Colonic mucosa (tissue), 4 donors: ENCODE data around the gene GALNT9. TPM values are rescaled to one million over a fixed set of nuclear protein-coding genes. Genes with fewer than 3 reads are reported as not detected.

Source experiments
- DNase-seq: peaks from one replicate; pipeline ENCODE4 v3.0.0-alpha.2; 2020
- H3K27ac ChIP-seq: fragments of 200-600 bp; one replicate; pipeline ENCODE4 v1.8.0; 2021
- H3K27me3 ChIP-seq: fragments of 200-600 bp; one replicate; pipeline ENCODE4 v1.8.0; 2021
- H3K36me3 ChIP-seq: fragments of 200-600 bp; one replicate; pipeline ENCODE4 v1.8.0; 2021
- H3K4me1 ChIP-seq: fragments of 200-600 bp; one replicate; pipeline ENCODE4 v1.8.0; 2021; ENCODE audit warnings: mild to moderate bottlenecking
- H3K4me3 ChIP-seq: fragments of 200-600 bp; one replicate; pipeline ENCODE4 v1.8.0; 2021
- H3K9ac ChIP-seq, 2 donors: one replicate each; pipeline ENCODE4 v1.7.0; 2013; ENCODE audit warnings: control low read depth in 2 of 2, low read depth in 2 of 2, low read length in 2 of 2
- H3K9me3 ChIP-seq: fragments of 200-600 bp; one replicate; pipeline ENCODE4 v1.8.0; 2021
- CTCF ChIP-seq: fragments of 200-600 bp; IDR thresholded peaks from one replicate; pipeline ENCODE4 v1.8.0; 2022; ENCODE audit warnings: antibody characterized with exemption, mild to moderate bottlenecking
- intact Hi-C: fragments of 100-400 bp; cut with DNase I; formaldehyde crosslinking; loops from one replicate; pipeline ENCODE4 v1.14.1; 2022
- total RNA-seq, 2 donors: library from RNA; stranded (reverse); fragmentation: NEBNext Ultra II Directional in 1 of 2; extraction: Animal tissue kit (Norgen Biotek cat#: 25700) in 1 of 2; gene quantifications; one replicate each; pipeline ENCODE4 v1.2.1, GENCODE V29; 2021
- donor health status: healthy.
- donor health status: DM: no; HTN: no; CAD: no.
- donor health status: DM: no; HTN: no; CAD: no.

GALNT9 gene
- total RNA-seq, 2 donors from 2014 or later, result 0.45 TPM; not detected in 1

DNA sequence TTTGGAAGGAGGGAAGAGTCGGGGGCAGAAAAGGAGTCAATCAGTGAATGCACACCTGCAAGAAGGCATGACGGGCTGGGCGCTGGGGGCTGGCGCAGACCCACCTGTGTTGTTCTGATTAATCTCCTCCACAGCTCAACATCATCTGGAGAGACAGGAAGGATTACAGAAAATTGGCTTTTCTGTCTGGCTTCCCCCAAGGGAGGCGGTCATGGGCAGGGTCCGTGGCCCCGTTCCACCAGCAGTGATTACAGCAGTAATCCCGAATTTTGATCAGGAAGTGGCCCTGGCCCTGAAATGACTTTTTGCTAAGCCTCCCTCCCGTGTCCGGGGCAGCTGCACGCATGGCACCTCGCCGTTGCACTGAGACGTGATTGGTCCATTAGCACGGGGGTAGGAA is 24.4 kb upstream of the GALNT9 start:
- intact Hi-C loops, result no loop called here
- Histone ChIP-seq H3K36me3 (no peaks in the 10 kb centered on the region), H3K9ac (no peak overlapping the region), H3K4me1 (no peaks in the 10 kb centered on the region), H3K27me3 (no peaks in the 10 kb centered on the region), H3K9me3 (no peaks in the 10 kb centered on the region), H3K4me3 (no peak overlapping the region), H3K27ac (no peak overlapping the region)
- no peak for DNase-seq
- TF ChIP-seq CTCF, result no peak

DNA sequence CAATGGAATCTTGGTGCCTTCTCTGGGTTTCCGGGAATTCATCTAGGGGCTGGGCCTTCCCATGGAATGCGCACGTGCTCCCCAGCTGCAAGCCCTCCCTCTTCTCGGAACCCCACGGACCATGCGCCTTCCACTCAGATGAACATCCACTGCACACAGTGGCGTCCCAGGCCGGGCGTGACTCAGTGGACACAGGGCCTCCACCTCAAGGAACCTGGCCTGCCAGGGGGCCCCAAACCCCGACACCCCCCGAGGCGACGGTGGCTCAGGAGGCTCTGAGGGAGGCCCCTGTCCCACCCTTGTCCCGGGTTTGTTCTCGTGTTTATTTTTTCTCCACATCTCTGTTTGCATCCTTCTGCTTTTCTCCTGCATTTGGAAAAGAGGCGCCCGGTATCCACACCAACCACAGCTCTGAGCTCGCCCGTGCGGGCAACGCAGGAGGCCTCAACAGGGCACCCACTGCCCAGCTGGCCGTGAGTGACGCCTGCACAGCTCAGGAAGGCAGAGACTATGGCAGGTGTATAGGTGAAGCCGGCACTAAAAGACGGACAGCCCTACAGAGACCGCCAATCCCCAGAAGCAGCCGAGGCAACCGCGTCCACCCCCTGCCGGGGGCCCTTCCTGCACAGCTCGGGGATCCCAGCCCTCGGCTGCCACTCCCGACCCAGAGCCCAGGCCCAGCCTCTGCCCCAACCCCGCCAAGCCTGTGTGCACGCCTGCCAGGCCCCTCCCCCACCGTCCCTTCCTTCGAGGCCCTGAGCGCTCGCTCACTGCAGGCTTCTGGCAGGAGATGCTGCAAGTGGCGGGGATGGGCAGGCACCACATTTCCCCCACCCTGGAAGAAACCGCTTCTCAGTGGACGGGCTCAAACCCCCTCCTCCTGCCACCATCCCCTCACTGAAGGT is 23.8 kb upstream of the GALNT9 start:
- Histone ChIP-seq H3K27ac (no peak overlapping the region), H3K4me3 (no peak overlapping the region), H3K36me3 (no peaks in the 10 kb centered on the region), H3K4me1 (no peaks in the 10 kb centered on the region), H3K9ac (no peak overlapping the region), H3K27me3 (no peaks in the 10 kb centered on the region), H3K9me3 (no peaks in the 10 kb centered on the region)
- no peak for DNase-seq
- TF ChIP-seq CTCF, result no peak
- intact Hi-C loops, result no loop called here

DNA sequence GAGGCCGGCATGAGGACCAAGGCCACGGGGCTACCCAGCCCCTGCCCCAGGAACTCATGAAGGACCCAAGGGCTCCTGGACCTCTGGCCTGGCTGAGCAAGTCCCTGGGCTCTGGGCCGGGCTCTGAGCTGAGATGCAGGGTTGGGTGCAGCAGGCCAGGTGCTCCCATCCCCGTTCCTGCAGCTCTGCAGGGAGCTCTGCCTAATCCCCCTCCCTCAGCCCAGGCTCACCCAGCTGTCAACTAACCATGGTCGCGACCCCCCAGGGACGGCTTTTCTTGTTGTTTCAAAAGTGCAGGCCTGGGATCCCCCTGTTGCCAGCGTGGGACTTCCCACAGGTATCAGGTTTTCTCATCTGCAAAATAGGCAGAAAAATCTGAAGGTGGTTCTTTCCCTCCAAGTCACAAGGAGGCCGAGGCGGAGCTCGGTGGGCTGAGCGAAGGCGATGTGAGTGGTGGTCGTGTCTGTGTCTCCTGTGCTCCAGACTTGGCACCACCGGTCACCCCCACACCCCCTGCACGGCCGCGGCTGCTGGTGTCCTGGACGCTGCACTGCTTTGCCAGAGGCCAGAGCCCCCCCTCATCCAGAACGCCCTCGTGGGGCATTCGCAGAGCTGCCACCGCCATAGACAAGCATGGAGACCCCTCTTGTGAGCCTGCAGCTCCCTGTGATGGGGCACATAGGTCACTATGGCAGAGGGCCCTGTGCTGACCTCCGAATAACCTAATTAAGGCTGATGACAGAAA is 22.5 kb upstream of the GALNT9 start:
- H3K4me1 ChIP-seq, result no peaks in the 10 kb centered on the region
- intact Hi-C loops, result no loop called here
- H3K9ac ChIP-seq, result no peak overlapping the region
- H3K4me3 ChIP-seq, result no peak overlapping the region
- H3K27ac ChIP-seq, result no peak overlapping the region
- no peak for TF ChIP-seq CTCF
- no peak for DNase-seq
- H3K9me3 ChIP-seq, result no peaks in the 10 kb centered on the region
- H3K27me3 ChIP-seq, result no peaks in the 10 kb centered on the region
- no peaks in the 10 kb centered on the region for H3K36me3 ChIP-seq

DNA sequence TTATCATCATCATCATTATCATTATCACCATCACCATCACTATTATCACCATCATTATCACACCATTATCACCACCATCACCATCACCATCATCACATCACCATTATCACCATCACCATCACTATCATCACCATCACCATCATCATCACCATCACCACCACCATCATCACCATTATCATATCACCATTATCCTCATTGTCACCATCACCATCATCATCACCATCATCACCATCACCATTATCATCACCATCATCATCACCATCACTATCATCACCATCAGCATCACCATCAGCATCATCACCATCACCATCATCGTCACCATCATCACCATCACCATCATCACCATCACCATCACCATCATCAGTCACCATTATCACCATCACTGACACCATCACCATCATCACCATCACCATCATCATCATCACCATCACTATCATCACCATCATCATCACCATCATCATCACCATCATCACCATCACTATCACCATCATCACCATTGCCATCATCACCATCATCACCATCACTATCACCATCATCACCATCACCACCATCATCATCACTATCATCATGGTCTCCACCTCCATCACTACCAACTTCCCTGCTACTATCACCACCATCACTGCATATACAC is 20.2 kb upstream of the GALNT9 start:
- no peak for DNase-seq
- Histone ChIP-seq H3K4me3 (no peak overlapping the region), H3K9ac (no peak overlapping the region), H3K36me3 (no peaks in the 10 kb centered on the region), H3K27ac (no peak overlapping the region), H3K9me3 (no peaks in the 10 kb centered on the region), H3K4me1 (no peaks in the 10 kb centered on the region), H3K27me3 (no peaks in the 10 kb centered on the region)
- TF ChIP-seq CTCF, result no peak
- intact Hi-C loops, result no loop called here

DNA sequence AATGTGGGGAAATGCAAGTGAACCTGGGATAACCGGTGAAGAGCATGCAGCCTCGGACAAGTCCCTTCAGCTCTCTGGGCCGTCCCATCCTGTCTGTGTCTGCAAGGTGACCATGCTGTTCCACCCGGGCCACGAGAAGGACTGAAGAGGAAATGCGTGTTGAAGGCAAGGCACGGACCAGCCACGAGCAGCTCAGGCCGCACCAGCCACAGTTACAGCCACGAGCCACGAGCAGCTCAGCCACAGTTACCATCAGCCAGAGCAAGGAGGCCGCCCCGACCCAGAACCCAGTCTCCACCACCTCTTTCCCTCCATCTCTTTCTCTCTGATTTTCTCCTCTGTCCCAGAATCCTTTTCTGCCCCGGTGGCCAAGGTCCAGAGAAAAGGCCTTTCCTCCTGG is 18.8 kb upstream of the GALNT9 start:
- H3K27me3 ChIP-seq, result no peaks in the 10 kb centered on the region
- no peak for DNase-seq
- intact Hi-C loops, result no loop called here
- no peaks in the 10 kb centered on the region for H3K9me3 ChIP-seq
- no peaks in the 10 kb centered on the region for H3K4me1 ChIP-seq
- no peak overlapping the region for H3K9ac ChIP-seq
- no peaks in the 10 kb centered on the region for H3K36me3 ChIP-seq
- no peak for TF ChIP-seq CTCF
- H3K4me3 ChIP-seq, result no peak overlapping the region
- no peak overlapping the region for H3K27ac ChIP-seq
